ENCODE results near the gene CCND2. TPM values are rescaled to one million over a fixed set of nuclear protein-coding genes. Genes with fewer than 3 reads are reported as not detected.

The CCND2 gene
- total and polyA plus RNA-seq, 2 of the 8 experiments (the other 6 are each of a cell fraction or from before 2014, with no cell fraction given) = 41.7 to 223 TPM

DNA sequence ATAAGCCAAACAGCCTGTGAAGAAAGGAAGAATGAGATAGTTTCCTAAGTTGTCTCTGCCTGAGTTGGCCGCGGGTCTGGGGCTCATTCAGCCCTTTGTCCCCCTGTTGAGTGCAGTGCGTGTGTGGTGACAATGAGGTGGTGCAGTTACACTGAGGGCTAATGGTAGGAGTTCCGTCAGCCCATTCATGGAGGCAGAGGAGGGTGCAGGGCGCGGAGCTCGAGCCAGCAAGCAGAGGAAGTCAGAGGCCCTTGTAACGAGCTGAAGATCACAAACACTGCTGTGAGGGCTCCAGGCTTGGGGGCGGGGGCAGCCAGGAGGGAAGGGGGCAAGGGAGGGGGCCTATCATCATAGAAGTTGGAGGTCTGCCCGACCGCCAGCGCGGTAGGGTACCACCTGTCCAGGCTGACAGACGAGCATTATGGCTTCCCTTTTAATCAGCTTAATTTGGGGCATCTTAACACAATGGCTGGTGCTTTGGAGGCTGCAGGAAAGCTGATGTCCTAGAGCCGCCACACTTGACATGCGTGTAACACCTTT is 20.5 kb downstream of the CCND2 start (continued):
- TF ChIP-seq, protein P1, sequence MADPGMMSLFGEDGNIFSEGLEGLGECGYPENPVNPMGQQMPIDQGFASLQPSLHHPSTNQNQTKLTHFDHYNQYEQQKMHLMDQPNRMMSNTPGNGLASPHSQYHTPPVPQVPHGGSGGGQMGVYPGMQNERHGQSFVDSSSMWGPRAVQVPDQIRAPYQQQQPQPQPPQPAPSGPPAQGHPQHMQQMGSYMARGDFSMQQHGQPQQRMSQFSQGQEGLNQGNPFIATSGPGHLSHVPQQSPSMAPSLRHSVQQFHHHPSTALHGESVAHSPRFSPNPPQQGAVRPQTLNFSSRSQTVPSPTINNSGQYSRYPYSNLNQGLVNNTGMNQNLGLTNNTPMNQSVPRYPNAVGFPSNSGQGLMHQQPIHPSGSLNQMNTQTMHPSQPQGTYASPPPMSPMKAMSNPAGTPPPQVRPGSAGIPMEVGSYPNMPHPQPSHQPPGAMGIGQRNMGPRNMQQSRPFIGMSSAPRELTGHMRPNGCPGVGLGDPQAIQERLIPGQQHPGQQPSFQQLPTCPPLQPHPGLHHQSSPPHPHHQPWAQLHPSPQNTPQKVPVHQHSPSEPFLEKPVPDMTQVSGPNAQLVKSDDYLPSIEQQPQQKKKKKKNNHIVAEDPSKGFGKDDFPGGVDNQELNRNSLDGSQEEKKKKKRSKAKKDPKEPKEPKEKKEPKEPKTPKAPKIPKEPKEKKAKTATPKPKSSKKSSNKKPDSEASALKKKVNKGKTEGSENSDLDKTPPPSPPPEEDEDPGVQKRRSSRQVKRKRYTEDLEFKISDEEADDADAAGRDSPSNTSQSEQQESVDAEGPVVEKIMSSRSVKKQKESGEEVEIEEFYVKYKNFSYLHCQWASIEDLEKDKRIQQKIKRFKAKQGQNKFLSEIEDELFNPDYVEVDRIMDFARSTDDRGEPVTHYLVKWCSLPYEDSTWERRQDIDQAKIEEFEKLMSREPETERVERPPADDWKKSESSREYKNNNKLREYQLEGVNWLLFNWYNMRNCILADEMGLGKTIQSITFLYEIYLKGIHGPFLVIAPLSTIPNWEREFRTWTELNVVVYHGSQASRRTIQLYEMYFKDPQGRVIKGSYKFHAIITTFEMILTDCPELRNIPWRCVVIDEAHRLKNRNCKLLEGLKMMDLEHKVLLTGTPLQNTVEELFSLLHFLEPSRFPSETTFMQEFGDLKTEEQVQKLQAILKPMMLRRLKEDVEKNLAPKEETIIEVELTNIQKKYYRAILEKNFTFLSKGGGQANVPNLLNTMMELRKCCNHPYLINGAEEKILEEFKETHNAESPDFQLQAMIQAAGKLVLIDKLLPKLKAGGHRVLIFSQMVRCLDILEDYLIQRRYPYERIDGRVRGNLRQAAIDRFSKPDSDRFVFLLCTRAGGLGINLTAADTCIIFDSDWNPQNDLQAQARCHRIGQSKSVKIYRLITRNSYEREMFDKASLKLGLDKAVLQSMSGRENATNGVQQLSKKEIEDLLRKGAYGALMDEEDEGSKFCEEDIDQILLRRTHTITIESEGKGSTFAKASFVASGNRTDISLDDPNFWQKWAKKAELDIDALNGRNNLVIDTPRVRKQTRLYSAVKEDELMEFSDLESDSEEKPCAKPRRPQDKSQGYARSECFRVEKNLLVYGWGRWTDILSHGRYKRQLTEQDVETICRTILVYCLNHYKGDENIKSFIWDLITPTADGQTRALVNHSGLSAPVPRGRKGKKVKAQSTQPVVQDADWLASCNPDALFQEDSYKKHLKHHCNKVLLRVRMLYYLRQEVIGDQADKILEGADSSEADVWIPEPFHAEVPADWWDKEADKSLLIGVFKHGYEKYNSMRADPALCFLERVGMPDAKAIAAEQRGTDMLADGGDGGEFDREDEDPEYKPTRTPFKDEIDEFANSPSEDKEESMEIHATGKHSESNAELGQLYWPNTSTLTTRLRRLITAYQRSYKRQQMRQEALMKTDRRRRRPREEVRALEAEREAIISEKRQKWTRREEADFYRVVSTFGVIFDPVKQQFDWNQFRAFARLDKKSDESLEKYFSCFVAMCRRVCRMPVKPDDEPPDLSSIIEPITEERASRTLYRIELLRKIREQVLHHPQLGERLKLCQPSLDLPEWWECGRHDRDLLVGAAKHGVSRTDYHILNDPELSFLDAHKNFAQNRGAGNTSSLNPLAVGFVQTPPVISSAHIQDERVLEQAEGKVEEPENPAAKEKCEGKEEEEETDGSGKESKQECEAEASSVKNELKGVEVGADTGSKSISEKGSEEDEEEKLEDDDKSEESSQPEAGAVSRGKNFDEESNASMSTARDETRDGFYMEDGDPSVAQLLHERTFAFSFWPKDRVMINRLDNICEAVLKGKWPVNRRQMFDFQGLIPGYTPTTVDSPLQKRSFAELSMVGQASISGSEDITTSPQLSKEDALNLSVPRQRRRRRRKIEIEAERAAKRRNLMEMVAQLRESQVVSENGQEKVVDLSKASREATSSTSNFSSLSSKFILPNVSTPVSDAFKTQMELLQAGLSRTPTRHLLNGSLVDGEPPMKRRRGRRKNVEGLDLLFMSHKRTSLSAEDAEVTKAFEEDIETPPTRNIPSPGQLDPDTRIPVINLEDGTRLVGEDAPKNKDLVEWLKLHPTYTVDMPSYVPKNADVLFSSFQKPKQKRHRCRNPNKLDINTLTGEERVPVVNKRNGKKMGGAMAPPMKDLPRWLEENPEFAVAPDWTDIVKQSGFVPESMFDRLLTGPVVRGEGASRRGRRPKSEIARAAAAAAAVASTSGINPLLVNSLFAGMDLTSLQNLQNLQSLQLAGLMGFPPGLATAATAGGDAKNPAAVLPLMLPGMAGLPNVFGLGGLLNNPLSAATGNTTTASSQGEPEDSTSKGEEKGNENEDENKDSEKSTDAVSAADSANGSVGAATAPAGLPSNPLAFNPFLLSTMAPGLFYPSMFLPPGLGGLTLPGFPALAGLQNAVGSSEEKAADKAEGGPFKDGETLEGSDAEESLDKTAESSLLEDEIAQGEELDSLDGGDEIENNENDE (IDR thresholded peaks at IDR 0.05; ENCODE audit: insufficient replicate concordance, low read length) = no peak
- TF ChIP-seq POLR2A (IDR thresholded peaks at IDR 0.05; ENCODE audit: control extremely low read depth in 1 of 2, low read depth in 2 of 2, low read length in 2 of 2) (peak in 1 of 2 experiments; percentile 29; a peak in 1 of 3 replicates), SIN3A (conservative IDR thresholded peaks at IDR 0.05 in 1 of 2, IDR thresholded peaks at IDR 0.05 in 1 of 2; ENCODE audit: low read depth in 1 of 2, low read length in 2 of 2) (no peak), KDM5A (IDR thresholded peaks at IDR 0.05; ENCODE audit: low read length) (no peak), TCF12 (IDR thresholded peaks at IDR 0.05; ENCODE audit: low read depth, low read length) (no peak), PHF8 (conservative IDR thresholded peaks at IDR 0.05; ENCODE audit: low read depth, low read length) (no peak)
